Right renal cortex interstitium (tissue), 3 donors: Measurements from ENCODE around the gene IL12RB2. TPM values are rescaled to one million over a fixed set of nuclear protein-coding genes. Genes with fewer than 3 reads are reported as not detected.

Experiments
- DNase-seq, 3 donors: peaks; one replicate each; pipeline ENCODE4 v3.0.0-alpha.2; 2013; ENCODE audit warnings: low read depth in 3 of 3, low spot score in 2 of 3
- polyA plus RNA-seq, 3 donors: library from polyadenylated mRNA; unstranded; fragments of 120-200 nt; gene quantifications; one replicate each; pipeline ENCODE4 v1.2.1, GENCODE V29; 2013; ENCODE audit not compliant: insufficient read length in 3 of 3

The IL12RB2 gene
- polyA plus RNA-seq, result under 1 TPM; 0.37 to 0.62 (median 0.51) TPM

- no peak for DNase-seq
These were observed at the start of gene IL12RB2 for GRCh38 chr1:67307251-67308060. IL12RB2 (plus strand) TSS chr1:67307873; CDS start chr1:67320369, 12,496 bp downstream.

- DNase-seq, result no peak
These were observed 46.0 kb upstream of the IL12RB2 start for GRCh38 chr1:67261680-67262079.

GRCh38 chr1:67262735-67263134, 44.9 kb upstream of the IL12RB2 start:
- no peak for DNase-seq

GRCh38 chr1:67264152-67264551, 43.5 kb upstream of the IL12RB2 start:
- no peak for DNase-seq

GRCh38 chr1:67264899-67265298, 42.8 kb upstream of the IL12RB2 start:
- no peak for DNase-seq

- DNase-seq, result no peak
These were observed 38.6 kb upstream of the IL12RB2 start for GRCh38 chr1:67269061-67269460.

- DNase-seq, result no peak
These were observed 37.1 kb upstream of the IL12RB2 start for GRCh38 chr1:67270541-67270940.

GRCh38 chr1:67273591-67273990, 34.1 kb upstream of the IL12RB2 start:
- DNase-seq, result no peak

- no peak for DNase-seq
These were observed 32.9 kb upstream of the IL12RB2 start for GRCh38 chr1:67274623-67275325.

- no peak for DNase-seq
These were observed 27.0 kb upstream of the IL12RB2 start for GRCh38 chr1:67280696-67281095.

GRCh38 chr1:67281244-67281643, 26.4 kb upstream of the IL12RB2 start:
- DNase-seq, result no peak

- no peak for DNase-seq
These were observed 21.7 kb upstream of the IL12RB2 start for GRCh38 chr1:67285780-67286488.

GRCh38 chr1:67290236-67290635, 17.4 kb upstream of the IL12RB2 start:
- no peak for DNase-seq

- no peak for DNase-seq
These were observed 12.6 kb upstream of the IL12RB2 start for GRCh38 chr1:67294836-67295617.

- DNase-seq, result no peak
These were observed 8.9 kb upstream of the IL12RB2 start for GRCh38 chr1:67298762-67299161.

GRCh38 chr1:67299296-67299695, 8.4 kb upstream of the IL12RB2 start:
- DNase-seq, result no peak

- DNase-seq, result no peak
These were observed 7.1 kb upstream of the IL12RB2 start for GRCh38 chr1:67300561-67300960.

GRCh38 chr1:67304023-67304422, 3.6 kb upstream of the IL12RB2 start:
- no peak for DNase-seq

- no peak for DNase-seq
These were observed 1.1 kb upstream of the IL12RB2 start for GRCh38 chr1:67306547-67306946.

- DNase-seq, result no peak
These were observed 463 bp downstream of the IL12RB2 start for GRCh38 chr1:67308136-67308535.

GRCh38 chr1:67312615-67313014, 4.9 kb downstream of the IL12RB2 start:
- DNase-seq, result no peak
